HG03432 (cell line): ENCODE results near the gene ERICH6.

Experiments used
- ATAC-seq: cut with Tn5 transposase; IDR thresholded peaks from one replicate; pipeline ENCODE4 v1.9.1; 2021; ENCODE audit warnings: mild to moderate bottlenecking, moderate library complexity; ENCODE audit not compliant: unreplicated experiment

The ERICH6 gene

GRCh38 chr3:150620002-150620689 is 83.6 kb downstream of the ERICH6 start:
- ATAC-seq: no peak

- ATAC-seq: no peak
Measured at GRCh38 chr3:150613709-150614480, 89.8 kb downstream of the ERICH6 start.

GRCh38 chr3:150613034-150613433 is 90.7 kb downstream of the ERICH6 start:
- no peak for ATAC-seq

- no peak for ATAC-seq
Measured at GRCh38 chr3:150612494-150612893, 91.2 kb downstream of the ERICH6 start.

- no peak for ATAC-seq
Measured at GRCh38 chr3:150611666-150612065, 92.1 kb downstream of the ERICH6 start.

GRCh38 chr3:150610785-150611184 is 92.9 kb downstream of the ERICH6 start:
- ATAC-seq: no peak

- no peak for ATAC-seq
Measured at GRCh38 chr3:150609988-150610387, 93.7 kb downstream of the ERICH6 start.
